HG03039 (cell line): ENCODE data around the gene TRAF3.
"Not testable (repeated sequence)": the region's sequence is repeated elsewhere in the genome, so short reads cannot be mapped to it uniquely, and the experiment has no call there.

ENCODE experiments used
- ATAC-seq: cut with Tn5 transposase; IDR thresholded peaks from one replicate; pipeline ENCODE4 v1.9.1; 2021; ENCODE audit warnings: mild to moderate bottlenecking, moderate library complexity; ENCODE audit not compliant: unreplicated experiment

TRAF3 gene

GRCh38 chr14:102826751-102827675 lies 49.8 kb downstream of the TRAF3 start:
- no peak for ATAC-seq

DNA sequence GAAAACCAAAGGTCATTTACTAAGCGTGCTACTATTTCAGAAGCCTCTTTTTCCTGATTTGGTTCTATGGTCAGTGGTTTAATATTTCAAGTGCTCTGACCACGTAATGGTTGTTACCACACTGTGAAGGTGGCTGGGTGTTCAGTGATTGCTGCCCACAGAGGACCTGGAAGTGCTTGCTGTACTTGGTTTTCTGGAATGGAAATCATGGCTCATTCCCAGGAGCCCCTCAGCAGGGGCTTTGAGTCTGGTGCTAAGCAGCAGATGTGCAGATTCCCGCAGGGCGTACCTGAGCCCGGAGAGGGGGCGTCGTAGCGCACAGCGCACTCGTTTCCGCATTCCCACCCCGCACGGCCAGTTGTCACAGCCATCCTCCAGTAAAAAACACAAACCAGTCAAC lies 50.5 kb downstream of the TRAF3 start:
- no peak for ATAC-seq

DNA sequence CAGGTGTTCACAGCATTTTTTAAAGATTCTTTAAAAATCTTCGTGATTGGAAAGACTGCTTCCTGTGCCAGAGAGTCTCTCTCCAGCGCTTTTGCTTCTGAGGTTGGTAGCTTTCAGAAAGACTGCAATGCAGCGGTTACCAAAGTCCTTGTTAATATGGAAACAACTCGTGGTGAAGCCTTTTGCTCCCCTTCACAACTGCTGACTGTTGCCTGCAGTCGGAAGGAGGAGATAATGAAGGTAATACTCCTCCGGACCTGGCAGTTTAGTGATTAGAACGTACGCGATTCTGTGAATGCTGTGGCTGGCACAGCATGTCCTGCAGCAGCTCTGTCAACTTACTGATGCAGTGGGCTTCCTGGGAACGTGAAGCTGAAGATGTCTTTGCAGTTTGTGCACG lies 50.9 kb downstream of the TRAF3 start:
- no peak for ATAC-seq

GRCh38 chr14:102829016-102829548 lies 51.8 kb downstream of the TRAF3 start:
- no peak for ATAC-seq

DNA sequence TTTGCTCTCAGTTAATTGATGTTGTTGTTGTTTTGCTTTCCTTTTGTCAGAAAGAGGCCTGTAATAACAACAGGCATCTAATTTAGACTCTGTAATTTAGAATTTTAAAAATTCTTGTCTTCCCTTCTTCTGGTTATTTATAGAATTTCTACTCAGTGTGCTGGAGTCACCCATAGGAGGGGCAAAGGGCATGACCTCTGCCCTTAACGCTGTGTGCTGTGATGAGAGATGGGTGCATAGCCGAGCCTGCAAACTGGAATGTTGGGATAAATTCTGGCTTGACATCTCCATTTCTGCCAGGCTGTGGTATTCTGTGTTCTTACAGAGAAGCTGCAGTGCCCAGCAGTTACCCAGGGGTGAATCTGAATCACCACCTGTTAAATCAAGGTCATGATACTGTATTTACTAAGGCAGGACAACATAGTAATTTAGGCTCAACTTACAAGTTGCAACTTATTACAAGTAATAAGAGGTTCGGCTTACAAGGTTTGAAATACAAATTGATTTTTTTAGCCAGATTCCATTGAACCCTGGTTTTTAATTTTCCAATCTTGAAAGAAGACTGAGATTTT lies 53.3 kb downstream of the TRAF3 start:
- no peak for ATAC-seq

DNA sequence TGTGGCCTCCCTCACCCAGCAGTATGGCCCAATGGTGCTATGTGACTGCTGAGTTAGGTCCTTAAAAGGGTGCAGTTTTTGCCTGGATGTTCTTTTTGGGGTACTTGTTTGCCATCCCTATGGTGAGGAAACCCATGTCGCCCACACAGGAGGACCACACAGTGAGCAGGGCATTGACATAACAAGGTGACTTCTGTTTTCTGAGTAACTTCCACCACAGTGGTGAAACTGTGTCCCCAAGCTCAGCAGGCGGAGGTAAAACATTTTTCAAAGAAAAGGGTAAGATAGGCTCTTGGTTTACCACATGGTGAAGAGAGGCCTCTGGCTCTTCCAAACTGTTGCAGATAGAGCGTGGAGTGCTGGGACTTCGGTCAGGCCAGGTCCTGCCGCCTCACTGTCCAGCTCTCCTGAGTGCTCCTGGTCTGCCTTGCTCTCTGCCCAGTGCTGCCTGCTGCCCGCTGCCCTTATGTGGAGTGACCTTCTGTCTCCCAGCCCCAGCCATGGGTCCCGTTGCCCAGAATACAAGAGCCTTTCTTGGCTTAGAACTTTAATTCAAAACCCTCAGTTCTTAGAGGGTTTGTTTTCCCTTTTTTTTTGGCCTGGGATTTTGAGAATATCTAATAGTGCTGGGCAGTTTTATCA lies 54.0 kb downstream of the TRAF3 start:
- ATAC-seq, result no peak

DNA sequence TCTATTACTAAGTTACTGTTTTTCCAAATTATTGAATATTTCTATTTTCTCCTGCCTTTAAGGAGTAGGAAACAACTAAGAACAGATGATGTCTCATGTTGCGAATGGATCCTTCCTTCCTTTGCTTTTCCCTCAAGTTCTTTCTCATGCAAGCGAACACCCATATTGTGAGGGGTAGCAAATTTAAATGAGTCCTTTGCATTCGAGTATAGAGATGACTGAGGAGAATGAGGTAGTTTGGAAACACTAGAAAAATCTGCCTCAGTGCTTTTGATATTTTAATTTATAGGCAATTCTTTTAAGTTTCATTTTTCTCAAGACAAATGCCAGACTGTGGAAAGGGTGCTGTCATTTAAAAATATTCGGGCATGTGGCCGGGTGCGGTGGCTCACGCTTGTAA lies 56.1 kb downstream of the TRAF3 start:
- no peak for ATAC-seq

GRCh38 chr14:102833991-102834390 lies 56.7 kb downstream of the TRAF3 start:
- ATAC-seq, result no peak

DNA sequence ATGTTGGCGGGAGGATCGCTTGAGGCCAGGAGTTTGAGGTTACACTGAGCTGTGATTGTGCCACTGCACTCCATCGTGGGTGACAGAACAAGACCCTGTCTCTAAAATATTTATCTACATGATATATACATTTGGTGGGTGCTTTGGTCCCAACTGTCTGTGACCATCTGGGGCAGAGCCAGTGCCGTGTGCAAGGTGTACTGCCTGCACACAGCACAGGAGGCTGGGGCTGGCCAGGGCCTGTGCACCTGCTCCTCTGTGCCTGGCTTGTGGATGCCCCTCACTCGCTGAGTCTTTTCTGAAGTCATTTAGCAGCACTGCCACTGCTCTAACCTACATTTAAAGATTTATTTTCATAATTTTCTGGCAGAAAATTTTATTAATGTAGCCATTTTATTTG lies 58.7 kb downstream of the TRAF3 start:
- no peak for ATAC-seq

DNA sequence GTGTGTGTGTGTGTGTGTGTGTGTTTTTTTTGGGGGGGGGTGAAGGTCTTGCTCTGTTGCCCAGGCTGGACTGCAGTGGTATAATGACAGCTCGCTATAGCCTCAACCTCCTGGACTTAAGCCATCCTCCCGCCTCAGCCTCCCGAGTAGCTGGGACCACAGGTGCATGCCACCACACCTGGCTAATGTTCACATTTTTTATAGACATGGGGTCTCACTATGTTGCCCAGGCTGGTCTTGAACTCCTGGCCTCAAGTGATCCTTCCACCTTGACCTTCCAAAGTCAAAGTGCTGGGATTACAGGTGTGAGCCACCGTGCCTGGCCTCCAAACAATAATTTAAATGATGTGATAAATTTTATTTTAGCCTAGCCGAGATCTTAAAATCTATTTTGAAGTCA lies 59.9 kb downstream of the TRAF3 start:
- ATAC-seq, result not testable (repeated sequence)

- no peak for ATAC-seq
Measured at GRCh38 chr14:102838501-102838900, 61.3 kb downstream of the TRAF3 start.

GRCh38 chr14:102840115-102840514 lies 62.9 kb downstream of the TRAF3 start:
- ATAC-seq, result no peak

- no peak for ATAC-seq
Measured at GRCh38 chr14:102840771-102841528, 63.7 kb downstream of the TRAF3 start.

DNA sequence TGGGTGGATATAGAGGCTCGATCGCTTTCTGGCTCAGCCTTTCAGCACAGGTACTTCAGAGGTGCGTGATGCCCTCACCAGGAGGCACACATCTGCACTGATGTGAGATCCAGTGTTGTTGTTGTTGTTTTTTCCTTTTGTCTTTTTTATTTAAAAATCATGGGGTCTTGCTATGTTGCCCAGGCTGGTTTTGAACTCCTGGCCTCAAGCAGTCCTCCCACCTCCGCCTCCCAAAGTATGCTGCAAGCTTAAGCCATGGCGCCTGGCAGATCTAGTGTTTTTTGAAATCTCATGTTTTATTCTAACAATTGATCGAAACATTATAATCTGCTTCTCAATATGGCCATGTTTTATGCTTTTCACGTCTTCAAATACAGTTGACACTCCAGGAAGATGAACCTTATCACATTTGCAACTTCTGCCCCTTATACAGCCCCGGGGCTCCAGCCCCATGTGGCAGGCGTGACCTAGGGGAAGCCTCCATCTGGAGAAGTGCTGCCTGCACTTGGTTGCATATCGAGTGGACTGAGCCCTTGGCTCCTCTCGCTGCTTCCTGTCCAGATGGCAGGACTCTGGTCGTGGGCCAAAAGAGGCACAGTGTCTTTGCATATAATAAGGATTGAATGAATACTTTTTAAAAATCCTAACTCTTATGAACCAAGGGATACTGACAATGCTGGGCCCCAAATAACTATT lies 71.7 kb downstream of the TRAF3 start:
- no peak for ATAC-seq

- ATAC-seq, result no peak
Measured at GRCh38 chr14:102849526-102850379, 72.5 kb downstream of the TRAF3 start.

GRCh38 chr14:102853648-102854047 lies 76.4 kb downstream of the TRAF3 start:
- ATAC-seq, result no peak

GRCh38 chr14:102854091-102854703 lies 76.9 kb downstream of the TRAF3 start:
- no peak for ATAC-seq

GRCh38 chr14:102856179-102856578 lies 78.9 kb downstream of the TRAF3 start:
- ATAC-seq, result no peak

DNA sequence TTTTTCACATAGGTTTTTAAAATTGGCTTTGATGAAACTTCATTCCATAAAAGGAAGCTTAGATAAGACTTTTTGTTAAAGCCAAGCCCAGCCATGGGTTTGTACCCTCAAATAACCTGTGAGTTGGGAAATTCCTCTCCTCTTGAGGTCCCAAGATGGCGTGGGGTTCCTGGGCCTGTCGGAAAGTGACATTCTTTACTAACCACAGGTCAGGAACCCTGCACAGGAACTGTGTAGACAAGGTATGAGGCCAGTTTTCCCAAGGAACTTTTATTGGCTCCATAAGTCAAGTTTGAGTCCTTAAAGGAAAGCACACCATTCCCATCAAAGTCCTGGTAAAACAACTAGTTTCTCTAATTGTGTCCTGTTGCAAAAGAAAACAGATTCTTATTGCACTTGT lies 80.2 kb downstream of the TRAF3 start:
- ATAC-seq, result no peak
